ENCODE data around the gene ZFP36L1.

The ZFP36L1 gene, protein sequence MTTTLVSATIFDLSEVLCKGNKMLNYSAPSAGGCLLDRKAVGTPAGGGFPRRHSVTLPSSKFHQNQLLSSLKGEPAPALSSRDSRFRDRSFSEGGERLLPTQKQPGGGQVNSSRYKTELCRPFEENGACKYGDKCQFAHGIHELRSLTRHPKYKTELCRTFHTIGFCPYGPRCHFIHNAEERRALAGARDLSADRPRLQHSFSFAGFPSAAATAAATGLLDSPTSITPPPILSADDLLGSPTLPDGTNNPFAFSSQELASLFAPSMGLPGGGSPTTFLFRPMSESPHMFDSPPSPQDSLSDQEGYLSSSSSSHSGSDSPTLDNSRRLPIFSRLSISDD

DNA sequence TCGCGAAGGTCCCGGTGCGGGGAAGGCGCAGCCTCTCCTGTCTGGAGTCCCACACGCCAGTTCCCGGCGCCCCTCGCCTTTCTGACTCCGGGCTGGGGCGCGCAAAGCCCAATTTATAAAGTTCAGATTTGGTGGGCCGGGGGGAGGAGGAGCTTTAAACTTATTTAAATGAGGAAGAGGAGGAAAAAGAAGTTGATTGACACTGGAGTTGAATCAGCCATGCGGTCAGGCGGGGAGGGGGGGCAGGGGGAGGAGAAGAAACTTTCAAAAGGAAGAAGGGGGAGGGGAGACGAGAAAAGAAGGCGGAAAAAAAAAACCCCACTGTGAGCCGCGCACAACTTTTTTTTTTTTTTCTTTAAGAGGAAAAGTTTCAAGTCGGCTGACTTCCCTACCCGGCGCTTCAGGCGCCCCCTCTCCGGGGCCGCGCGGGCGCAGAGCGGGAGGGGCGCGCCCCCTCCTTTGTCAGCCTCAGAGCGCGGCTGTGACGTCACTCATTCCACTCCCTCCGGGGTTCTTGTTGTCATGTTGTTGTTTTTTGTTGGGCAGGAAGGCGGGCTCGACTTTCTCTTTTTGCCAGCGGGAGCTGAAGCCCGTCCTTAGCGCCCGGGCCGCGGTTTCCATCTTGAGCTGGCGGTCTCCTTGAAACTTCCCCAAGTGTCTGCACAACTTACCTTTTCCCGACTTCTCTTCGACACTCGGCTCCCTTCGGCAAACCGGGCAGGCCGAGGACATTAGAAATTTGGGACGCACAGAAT lies at the start of gene ZFP36L1:
ZFP36L1 (minus strand) TSS at position 89 of the 755 bp plus-strand sequence. CDS start 129 bp downstream, outside the sequence.
- DNase-seq = peak; percentile 80

DNA sequence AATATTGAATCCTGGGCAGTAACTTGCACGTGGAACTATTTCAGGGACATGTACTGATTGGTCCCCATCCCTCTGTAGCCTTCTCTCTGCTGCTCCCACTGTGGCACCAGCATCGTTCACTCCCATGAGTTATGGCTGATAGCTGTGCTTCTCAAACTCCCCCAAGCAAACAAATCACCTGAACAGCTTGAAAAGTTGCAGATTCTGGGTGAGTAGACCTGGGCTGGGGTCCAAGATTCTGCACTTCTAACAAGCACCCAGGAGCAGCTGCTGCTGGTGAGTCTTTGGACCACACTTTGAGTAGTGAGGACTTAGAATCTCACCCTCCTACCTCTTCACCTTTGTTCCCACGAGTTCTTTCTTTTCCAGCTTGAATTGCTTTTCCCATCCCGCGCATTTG lies 49.4 kb upstream of the ZFP36L1 start:
- DNase-seq = no peak

DNA sequence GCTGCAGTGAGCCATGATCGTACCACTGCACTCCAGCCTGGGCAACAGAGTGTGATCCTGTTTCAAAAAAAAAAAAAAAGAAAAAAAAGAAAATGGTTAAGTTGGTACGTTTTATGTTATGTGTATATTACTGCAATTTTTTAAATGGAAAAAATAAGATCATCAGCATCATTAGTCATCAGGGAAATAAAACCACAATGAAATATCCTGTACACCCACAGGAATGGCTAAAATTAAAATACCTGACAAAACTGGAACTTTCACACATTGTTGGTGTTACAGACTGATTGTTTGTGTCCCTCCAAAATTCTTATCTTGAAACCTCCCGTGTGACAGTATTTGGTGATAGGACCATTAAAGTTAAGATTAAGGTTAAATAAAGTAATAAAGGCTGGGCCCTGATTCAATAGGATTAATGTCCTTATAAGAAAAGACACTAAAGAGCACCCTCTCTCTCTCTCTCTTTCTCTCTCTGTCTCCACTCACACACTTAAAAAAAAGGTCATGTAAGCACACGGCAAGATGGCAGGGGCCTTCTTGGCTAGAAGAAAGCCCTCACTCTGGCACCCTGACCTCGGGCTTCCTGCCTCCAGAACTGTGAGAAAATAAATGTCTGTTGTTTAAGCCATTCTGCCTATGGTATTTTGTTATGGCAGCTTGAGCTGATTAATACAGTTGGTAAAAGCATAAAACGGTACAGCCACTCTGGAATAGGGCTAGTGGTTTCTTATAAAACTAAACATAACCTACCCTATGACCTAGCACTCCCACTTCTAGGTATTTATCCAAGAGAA lies 48.3 kb upstream of the ZFP36L1 start:
- DNase-seq = no peak

DNA sequence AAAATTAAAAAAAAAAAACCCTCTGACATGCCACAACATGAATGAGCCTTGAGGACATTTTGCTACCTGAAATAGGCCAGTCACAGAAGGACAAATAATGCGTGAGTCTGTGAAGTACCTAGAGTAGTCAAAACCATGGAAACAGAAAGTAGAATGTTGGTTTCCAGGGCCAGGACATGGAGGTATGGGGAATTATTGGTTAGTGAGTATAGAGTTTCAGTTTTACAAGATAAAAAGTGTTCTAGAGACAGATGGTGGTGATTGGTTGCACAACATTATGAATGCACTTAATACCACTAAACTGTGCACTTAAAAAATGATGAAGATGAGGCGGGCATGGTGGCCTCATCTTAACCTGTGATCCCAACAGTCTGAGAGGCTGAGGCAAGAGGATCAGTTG lies 47.6 kb upstream of the ZFP36L1 start:
- no peak for DNase-seq

DNA sequence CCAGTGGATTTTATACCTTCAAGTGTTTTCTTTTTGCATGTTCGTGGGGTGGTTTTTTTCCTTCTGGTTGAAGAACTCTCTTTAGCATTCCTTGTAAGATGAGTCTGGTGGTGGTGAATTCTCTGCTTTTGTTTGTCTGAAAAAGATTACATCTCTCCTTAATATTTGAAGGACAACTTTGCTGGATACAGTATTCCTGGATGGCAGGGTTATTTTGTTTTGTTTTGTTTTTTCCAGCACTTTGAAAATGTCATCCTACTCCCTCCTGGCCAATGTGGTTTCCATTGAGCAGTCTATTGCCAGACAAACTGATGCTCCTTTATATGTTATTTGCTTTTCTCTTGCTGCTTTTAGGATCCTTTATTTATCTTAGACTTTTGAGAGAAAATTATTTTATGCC lies 43.2 kb upstream of the ZFP36L1 start:
- DNase-seq = no peak

DNA sequence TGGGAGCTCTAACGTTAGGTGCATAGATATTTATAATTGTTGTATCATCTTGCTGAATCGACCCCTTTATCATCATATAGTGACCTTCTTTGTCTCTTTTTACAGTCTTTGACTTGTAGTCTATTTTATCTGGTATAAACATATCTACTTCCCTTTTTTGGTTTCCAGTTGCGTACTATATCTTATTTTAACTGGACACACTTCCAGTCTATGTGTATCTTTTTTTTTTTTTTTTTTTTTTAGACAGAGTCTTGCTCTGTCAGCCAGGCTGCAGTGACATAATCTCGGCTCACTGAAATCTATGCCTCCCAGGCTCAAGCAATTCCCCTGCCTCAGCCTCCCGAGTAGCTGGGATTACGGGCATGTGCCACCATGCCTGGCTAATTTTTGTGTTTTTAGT lies 41.9 kb upstream of the ZFP36L1 start:
- DNase-seq = no peak

DNA sequence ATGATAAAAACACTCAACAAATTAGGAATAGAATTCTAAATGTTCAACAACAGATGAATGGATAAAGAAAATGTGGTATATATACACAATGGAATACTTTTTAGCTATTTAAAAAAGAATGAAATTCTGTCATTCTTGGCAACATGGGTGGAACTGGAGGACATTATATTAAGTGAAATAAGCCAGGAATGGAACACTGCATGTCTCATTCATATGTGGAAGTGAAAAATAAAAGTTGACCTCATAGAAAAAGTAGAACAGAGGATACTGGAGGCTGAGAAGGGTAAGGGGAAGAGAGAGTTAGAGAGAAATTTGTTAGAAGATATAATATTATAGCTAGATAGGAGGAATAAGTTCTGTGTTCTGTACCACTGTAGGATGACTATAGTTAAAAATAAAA lies 35.8 kb upstream of the ZFP36L1 start:
- DNase-seq = no peak

DNA sequence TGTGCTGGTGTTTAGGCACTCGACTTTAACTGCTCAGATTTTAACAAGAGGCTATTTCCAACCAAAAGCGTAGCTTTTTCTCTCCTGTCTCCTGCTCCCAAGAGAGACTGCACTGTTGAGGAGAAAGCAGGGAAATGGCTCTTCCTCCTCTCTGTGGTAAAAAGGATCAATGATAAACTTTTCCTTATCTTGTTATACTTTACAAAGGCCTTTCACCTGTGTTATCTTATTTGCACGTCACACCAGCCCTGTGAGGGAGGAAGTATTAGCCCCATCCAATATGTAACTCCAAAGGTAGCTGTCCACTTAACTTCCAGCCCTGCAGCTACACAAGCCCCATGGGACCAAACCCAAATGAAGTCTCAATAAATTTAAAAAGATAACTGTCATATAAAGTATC lies 32.9 kb upstream of the ZFP36L1 start:
- no peak for DNase-seq

DNA sequence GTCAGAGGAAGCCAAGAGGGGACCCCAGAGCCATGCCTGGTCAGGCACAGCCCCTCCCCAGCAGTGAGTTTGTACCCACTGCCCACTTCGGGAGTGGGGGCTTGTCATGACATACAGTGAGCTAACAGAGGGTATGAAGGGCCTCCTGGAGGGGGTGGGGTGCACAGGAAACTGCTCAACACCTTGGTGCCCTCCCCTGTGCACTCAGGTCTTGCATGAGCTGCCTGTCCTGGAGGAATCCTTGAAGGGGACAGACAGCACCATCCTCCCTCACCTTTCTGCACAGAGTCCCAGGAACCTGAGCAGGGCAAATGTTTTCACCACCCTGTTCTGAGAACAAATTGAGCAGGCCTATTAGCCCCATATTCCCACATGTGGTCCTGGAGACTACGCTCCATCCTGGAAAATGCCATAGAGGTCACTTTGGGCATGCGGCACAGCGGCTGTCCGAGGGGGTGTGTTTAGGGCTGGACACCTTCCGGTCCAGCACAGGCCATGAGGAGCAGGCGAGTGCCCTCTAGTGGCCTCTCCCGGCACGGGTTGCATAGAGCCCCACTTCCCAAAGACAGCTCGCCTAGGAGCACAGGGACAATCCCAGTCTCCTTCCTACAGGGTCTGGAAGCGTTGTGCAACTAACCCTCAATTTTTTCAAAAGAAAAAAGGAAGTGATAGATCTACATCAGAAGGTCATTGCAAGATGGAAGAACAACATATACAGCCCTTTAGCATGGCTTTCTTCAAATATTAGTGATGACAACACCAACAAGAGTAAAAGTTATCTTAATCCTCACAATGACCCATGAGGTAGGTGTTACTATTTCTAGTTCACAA lies 31.9 kb upstream of the ZFP36L1 start:
- DNase-seq = no peak

DNA sequence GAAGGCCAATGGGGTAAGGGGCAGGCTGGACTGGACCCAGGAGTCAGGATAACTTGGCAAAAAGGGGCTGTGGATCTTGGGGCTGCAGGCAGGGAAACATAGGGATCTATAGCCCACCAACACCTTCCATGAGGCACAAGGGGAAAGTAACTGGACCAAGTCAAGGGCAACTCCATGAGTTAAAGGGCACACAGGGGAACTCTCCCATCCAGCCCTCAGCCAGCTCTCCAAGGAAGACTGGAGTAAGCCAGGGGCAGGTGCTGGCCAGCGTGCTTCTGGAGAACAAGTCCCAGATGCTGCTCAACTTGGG lies 31.3 kb upstream of the ZFP36L1 start:
- DNase-seq = no peak

DNA sequence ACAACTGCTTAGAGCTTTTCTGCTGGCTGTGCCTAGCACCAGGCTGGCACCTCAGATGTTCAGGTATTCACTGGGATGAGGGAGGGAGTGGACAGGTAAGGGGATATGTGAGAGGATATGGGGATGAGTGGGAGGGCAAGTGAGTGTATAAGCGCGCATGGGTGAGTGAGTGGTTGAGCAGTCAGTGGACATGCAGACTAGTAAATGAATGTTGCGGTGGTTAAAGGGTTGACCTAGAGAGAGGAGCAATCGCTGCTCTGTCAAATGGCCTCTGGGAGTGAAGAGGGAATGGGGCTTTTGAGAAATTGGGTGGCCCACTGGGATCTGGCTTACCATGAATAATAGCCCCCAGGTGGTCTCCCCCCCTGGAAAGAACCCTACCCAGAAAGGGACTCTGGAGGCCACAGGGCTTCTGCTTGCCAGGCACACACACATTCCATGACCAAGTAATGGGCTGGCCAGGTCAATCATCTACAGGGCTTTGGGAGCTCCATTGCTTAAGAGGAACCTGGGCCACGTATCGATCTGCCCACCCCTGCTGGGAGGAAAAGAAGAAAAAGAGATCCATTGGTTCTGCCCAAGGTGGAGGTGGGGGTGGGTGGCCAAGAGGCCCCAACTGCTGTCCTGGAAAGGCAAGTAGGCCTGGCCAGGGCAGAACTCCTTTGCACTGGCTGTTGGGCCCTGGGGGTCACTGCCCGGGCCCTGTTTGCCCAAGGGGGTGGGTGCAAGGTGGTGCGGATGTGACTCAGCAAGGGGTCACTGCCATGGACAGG lies 30.8 kb upstream of the ZFP36L1 start:
- no peak for DNase-seq

DNA sequence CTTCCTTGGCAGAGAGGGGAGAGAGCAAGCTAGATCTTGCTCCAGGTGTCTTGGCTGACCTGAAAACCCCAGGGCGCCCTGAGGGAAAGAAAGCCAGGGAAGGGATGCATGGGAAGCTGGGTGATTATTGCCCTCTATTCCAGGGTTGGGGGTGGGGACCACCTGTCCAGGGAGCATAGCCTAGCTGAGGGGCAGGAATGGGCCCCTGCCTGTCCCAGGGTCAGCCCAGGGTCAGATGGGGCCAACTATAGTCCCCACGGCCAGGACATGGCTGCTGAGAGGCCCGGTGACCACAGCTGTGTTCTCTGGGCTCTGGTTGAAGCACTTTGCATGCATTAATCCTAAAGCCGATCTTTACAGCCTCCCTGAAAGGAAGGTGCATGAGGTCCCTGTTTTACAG lies 30.1 kb upstream of the ZFP36L1 start:
- DNase-seq = no peak

DNA sequence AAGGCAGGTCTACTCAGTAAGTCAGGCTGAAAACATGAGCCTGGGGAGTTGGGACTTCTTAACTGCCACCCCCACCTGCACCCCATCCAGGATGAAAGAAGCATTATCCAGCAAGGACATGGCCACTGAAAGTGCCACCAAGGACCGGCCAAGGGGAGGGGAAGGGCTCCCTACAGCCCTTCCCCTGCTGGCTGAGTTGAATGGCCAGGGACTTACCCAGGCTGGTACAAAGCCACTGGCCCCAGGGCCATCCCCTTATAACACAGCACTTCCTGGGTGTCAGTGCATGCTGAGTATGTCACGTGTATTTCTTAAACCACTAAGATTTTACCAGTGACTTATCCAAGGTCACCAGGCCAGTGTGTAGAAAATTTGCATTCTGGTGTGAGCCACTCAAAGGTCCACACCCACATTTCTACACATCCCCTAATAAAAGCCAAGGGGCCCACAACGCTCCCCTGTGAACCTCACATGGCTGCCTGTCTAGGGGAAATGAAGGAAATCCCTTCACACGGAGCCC lies 29.3 kb upstream of the ZFP36L1 start:
- no peak for DNase-seq

DNA sequence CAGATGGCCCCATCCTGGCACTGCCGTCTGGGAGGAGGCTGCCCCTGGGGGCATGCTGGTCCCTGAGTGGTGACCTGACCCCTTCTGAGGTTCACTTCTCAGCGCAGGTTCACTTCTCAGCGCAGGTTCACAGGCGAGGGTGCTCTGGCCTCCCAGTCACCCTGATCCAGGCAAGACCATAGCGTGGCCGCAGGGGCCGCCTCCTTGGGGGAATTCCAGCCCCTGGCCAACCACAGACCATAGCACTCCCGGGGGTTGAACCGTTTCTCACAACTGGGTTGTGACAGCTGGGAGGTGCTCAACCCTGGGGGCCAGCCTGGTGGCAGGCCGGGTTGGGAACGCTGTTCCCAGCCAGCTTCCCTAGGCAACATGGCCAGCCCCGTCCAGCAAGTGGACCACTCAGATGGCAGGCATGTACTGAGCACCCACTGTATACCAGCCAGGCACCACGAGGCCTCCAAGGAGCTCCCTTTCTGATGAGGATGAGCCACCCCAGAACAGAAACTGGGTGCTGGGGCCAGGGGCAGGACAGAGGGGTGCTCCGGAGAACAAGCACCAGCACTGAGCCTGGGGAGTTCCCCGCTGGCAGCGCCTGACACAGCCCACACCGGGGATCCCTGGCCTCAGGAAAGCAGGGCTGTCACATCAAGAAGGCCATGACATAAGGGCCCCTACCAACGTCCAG lies 28.3 kb upstream of the ZFP36L1 start:
- no peak for DNase-seq

DNA sequence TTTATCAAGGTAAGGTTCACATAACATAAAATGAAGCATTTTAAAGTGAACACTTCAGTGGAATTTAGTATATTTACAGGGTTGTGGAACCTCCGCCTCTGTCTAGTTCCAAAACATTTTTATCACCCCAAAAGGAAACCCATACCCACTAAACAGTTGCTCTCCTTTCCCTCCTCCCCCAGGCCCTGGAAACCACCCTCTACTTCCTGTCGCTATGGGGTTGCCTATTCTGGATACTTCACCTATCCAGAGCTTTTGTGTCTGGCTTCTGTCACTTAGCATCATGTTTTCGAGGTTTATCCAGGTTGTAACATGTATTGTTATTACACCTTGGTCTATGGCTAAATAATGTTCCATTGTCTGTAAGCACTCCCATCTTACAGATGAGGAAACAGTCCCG lies 27.7 kb upstream of the ZFP36L1 start:
- DNase-seq = peak; percentile 36

DNA sequence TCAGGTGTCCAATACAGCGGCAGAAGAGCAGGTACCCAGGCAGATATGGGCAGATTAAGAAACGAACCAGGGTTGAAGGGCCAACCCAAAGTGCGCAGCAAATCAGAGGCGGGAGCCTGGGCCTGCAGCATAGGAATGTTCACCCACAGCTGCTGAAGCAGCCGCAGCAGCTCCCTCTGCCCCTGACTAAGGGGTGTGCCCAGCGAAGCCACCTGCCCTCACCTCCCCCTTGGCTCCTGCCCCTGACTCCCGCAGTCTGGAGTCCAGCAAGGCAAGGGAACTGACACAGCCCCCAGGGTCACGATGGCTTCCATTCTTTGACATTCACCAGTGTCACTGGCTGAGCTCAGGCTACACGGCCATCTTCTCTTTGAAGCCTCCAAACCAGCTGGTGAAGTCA lies 27.3 kb upstream of the ZFP36L1 start:
- no peak for DNase-seq

DNA sequence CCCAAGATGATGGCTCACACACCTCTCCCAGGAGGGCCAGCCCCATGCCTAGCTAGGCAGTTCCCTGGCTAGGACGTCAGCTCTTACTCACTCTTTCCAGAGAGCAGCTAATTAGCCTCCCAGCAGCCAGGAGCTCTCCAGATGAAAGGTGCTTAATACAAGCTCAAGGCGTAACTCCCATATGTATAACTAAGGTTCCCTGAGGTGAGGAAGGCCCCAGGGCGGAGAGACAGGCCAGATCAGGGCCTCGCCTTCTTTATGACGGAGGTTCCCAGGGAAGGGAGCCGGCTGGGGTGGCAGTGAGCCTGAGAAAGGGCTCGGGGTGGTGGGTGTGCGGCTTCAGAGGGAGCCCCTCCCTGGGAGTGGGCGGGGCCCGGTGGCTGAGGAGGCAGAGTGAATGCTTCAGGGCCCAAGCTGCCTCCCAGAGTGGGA lies 26.4 kb upstream of the ZFP36L1 start:
- no peak for DNase-seq

DNA sequence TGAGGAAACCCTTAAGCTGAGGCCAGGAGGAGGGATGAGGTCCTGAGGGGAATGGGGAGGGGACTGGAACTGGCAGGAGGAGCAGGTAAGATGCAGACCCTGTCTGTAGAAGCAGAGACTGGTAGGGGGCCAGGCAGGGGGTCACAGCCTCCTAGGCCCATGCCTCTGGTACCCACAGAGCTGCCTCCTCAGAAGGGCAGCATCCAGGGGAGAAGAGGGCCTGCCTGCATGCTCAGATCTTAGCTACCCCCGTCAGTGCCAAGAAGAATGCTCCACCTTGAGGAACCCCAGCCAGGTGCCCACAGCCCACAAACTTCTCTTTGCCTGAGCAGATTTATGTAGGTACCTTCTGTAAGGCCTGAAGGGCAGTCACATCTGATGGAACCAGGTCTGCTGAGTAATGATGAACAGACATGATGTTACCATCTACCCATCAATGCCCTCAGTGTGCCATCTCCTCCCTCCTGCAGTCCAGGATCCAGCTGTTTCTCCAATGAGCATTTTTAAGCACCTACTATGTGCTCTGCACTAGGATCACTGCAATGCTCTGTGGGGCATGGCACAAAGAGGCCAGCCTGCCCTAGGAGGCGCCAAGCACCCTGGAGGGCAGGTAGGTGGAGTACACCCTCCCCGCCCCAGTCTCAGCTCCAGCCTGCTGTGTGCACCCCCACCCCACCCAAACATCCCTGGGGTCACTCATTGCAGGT lies 24.8 kb upstream of the ZFP36L1 start:
- no peak for DNase-seq

DNA sequence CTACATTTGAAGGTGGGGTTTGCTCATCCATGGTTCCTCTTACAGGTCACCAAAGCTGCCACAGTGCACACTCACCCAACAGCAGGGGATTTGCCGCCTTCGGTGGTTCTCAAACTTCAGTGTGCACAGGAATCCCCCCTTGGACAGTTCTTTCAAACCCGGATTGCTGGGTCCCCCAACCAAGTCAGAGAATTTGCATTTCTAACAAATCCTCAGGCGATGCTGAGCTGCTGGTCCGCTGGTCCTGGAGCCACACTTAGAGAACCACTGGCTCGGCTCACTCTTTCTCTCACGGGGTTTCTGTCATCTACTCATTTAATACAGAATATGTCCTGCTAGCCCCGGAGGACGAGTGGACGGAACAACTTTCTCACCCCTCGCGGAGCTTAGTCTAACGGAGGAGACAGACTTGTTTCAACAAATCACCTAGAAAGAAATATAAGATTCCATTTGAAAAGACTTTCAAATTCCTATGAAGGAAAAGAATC lies 24.1 kb upstream of the ZFP36L1 start:
- DNase-seq = no peak

DNA sequence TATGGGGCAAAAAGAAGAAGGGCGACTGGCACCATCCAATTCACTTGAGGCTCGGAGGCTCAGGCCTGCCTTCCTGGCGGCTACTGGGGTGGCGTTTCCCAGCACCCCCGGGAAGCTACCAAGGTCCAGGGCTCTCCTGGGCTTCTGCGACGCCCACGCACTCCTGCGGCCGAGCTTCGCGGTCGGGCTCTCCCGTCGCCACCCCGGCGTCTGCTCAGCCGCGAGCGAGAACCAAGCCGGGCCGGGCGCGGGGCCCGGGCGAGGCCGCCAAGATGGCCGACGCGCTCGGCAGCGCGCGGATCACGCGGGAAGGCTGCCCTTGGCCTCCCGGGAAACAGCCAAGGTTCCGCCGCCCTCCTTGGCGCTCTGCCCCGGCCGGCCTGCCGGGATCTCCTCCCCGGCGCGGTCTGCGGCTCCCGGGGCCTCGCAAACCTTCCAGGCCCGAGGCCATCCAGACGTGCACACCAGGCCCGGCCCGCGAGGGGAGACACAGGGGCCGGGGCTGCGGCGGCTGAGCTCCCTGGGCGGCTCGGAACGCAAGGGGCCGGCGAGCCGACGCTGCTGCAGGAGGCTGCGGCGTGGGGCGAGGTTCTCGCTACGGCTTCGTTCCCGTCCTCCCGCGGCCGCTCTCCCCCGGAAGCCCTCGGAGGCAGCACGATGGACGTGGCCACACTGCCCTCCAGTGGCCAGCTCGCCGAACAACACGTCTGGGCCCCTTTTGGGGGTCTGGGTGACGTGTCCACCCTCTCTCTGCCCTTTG lies 23.5 kb upstream of the ZFP36L1 start:
- DNase-seq = peak; percentile 74

Measured in GDM1 (cell line).